ENCODE results near the gene EPS8L2.

DNA sequence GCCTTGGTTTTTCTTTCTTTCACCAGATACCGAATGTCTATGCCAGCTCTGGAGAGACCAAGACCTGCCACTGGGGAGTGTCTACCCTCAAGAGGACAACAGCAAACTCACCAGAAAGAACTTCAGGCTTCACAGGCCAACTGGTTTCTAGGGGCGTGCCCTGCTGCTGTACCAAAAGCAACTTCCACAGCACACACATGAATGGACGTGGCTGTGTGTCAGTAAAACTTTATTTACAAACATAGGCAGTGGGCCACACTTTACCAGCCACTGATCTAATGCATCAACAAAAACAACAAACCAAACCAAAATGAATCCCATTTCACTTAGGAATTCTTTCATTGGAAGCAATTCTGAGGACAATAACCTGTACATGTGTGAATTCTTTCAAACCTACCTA is 27.7 kb upstream of the EPS8L2 start:
- TF ChIP-seq, protein P1, sequence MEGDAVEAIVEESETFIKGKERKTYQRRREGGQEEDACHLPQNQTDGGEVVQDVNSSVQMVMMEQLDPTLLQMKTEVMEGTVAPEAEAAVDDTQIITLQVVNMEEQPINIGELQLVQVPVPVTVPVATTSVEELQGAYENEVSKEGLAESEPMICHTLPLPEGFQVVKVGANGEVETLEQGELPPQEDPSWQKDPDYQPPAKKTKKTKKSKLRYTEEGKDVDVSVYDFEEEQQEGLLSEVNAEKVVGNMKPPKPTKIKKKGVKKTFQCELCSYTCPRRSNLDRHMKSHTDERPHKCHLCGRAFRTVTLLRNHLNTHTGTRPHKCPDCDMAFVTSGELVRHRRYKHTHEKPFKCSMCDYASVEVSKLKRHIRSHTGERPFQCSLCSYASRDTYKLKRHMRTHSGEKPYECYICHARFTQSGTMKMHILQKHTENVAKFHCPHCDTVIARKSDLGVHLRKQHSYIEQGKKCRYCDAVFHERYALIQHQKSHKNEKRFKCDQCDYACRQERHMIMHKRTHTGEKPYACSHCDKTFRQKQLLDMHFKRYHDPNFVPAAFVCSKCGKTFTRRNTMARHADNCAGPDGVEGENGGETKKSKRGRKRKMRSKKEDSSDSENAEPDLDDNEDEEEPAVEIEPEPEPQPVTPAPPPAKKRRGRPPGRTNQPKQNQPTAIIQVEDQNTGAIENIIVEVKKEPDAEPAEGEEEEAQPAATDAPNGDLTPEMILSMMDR (IDR thresholded peaks at IDR 0.05; ENCODE audit: poor library complexity) = no peak
- no peak for TF ChIP-seq EZH2 (IDR thresholded peaks at IDR 0.05; ENCODE audit: borderline replicate concordance)

Measured in hepatocyte (in vitro differentiated cells).